ENCODE measurements around the gene RHBDF2.

Gene RHBDF2

GRCh38 chr17:76500074-76500746 is 1.0 kb downstream of the RHBDF2 start:
- CTCF ChIA-PET = interaction anchor here (1.0 to 37.8 kb wide), 4 partner anchors 10 to 130 kb away, joined by 3 to 787 read pairs (median 4); partner anchors contain the start of genes AANAT and UBE2O
- no peak overlapping the region for H3K27ac ChIP-seq (ENCODE audit: insufficient read depth in 1 of 2, low read depth in 1 of 2, low read length in 2 of 2, poor library complexity in 1 of 2, severe bottlenecking in 2 of 2)
- peak overlapping the region in 6 of 7 experiments; percentile 69 to 88 (median 76) for H3K4me3 ChIP-seq (ENCODE audit: control insufficient read depth in 1 of 7, extremely low read depth in 1 of 7, insufficient read depth in 4 of 7, low read depth in 2 of 7, low read length in 6 of 7)
- H3K36me3 ChIP-seq (ENCODE audit: control insufficient read depth in 4 of 4, insufficient read depth in 4 of 4, low read length in 3 of 4) = no peaks in the 10 kb centered on the region
- no peaks in the 10 kb centered on the region for H3K9me3 ChIP-seq (ENCODE audit: control extremely low read depth in 1 of 5, control insufficient read depth in 4 of 5, insufficient read depth in 2 of 5, low read depth in 1 of 5, low read length in 4 of 5)
- peak in 1 of 3 donors; percentile 18 for DNase-seq
- POLR2A ChIA-PET = interaction anchor here (0.6 to 0.8 kb wide), 2 partner anchors 8 to 9 kb away, joined by 3 to 5 read pairs; no protein-coding TSS in a partner anchor
- peaks cover 0 to 57% (median 18%) of the 10 kb centered on the region in 4 experiments for H3K4me1 ChIP-seq (ENCODE audit: control extremely low read depth in 1 of 4, control insufficient read depth in 4 of 4, insufficient read depth in 4 of 4, low read length in 3 of 4)
- 78% methylated on average over 14 of the region's 17 CpGs for WGBS (ENCODE audit: insufficient coverage)
- no peaks in the 10 kb centered on the region for H3K27me3 ChIP-seq (replicated peaks in 2 of 5; ENCODE audit: control insufficient read depth in 4 of 5, insufficient read depth in 5 of 5, low read length in 4 of 5)

- ChIA-PET POLR2A (no interaction called here), CTCF (interaction anchor here (1.0 to 37.8 kb wide), 3 partner anchors 8 to 34 kb away, joined by 4 to 787 read pairs (median 5); partner anchors contain the start of genes AANAT and UBE2O)
- no peak for DNase-seq
- Histone ChIP-seq H3K4me1 (ENCODE audit: control extremely low read depth in 1 of 4, control insufficient read depth in 4 of 4, insufficient read depth in 4 of 4, low read length in 3 of 4) (peaks cover 0 to 64% (median 22%) of the 10 kb centered on the region in 4 experiments), H3K9me3 (ENCODE audit: control extremely low read depth in 1 of 5, control insufficient read depth in 4 of 5, insufficient read depth in 2 of 5, low read depth in 1 of 5, low read length in 4 of 5) (no peaks in the 10 kb centered on the region), H3K27me3 (replicated peaks in 2 of 5; ENCODE audit: control insufficient read depth in 4 of 5, insufficient read depth in 5 of 5, low read length in 4 of 5) (no peaks in the 10 kb centered on the region), H3K4me3 (ENCODE audit: control insufficient read depth in 1 of 7, extremely low read depth in 1 of 7, insufficient read depth in 4 of 7, low read depth in 2 of 7, low read length in 6 of 7) (no peak overlapping the region), H3K27ac (ENCODE audit: insufficient read depth in 1 of 2, low read depth in 1 of 2, low read length in 2 of 2, poor library complexity in 1 of 2, severe bottlenecking in 2 of 2) (no peak overlapping the region), H3K36me3 (ENCODE audit: control insufficient read depth in 4 of 4, insufficient read depth in 4 of 4, low read length in 3 of 4) (no peaks in the 10 kb centered on the region)
- 100% methylated on average over 1 of the region's 5 CpGs for WGBS (ENCODE audit: insufficient coverage)
Measured at GRCh38 chr17:76499267-76499667, 2.0 kb downstream of the RHBDF2 start.

- H3K4me3 ChIP-seq (ENCODE audit: control insufficient read depth in 1 of 7, extremely low read depth in 1 of 7, insufficient read depth in 4 of 7, low read depth in 2 of 7, low read length in 6 of 7) = no peak overlapping the region
- ChIA-PET CTCF (interaction anchor here (1.2 to 37.8 kb wide), 2 partner anchors 8 to 33 kb away, joined by 5 to 787 read pairs; partner anchors contain the start of genes AANAT and UBE2O), POLR2A (no interaction called here)
- no peaks in the 10 kb centered on the region for H3K36me3 ChIP-seq (ENCODE audit: control insufficient read depth in 4 of 4, insufficient read depth in 4 of 4, low read length in 3 of 4)
- H3K9me3 ChIP-seq (ENCODE audit: control extremely low read depth in 1 of 5, control insufficient read depth in 4 of 5, insufficient read depth in 2 of 5, low read depth in 1 of 5, low read length in 4 of 5) = no peaks in the 10 kb centered on the region
- WGBS (ENCODE audit: insufficient coverage) = 94% methylated on average over 3 of the region's 4 CpGs
- peaks cover 0 to 66% (median 26%) of the 10 kb centered on the region in 4 experiments for H3K4me1 ChIP-seq (ENCODE audit: control extremely low read depth in 1 of 4, control insufficient read depth in 4 of 4, insufficient read depth in 4 of 4, low read length in 3 of 4)
- H3K27me3 ChIP-seq (replicated peaks in 2 of 5; ENCODE audit: control insufficient read depth in 4 of 5, insufficient read depth in 5 of 5, low read length in 4 of 5) = no peaks in the 10 kb centered on the region
- no peak overlapping the region for H3K27ac ChIP-seq (ENCODE audit: insufficient read depth in 1 of 2, low read depth in 1 of 2, low read length in 2 of 2, poor library complexity in 1 of 2, severe bottlenecking in 2 of 2)
- DNase-seq = no peak
Measured at GRCh38 chr17:76498876-76499251, 2.4 kb downstream of the RHBDF2 start.

- no peak overlapping the region for H3K27ac ChIP-seq (ENCODE audit: insufficient read depth in 1 of 2, low read depth in 1 of 2, low read length in 2 of 2, poor library complexity in 1 of 2, severe bottlenecking in 2 of 2)
- H3K4me1 ChIP-seq (ENCODE audit: control extremely low read depth in 1 of 4, control insufficient read depth in 4 of 4, insufficient read depth in 4 of 4, low read length in 3 of 4) = peaks cover 0 to 72% (median 32%) of the 10 kb centered on the region in 4 experiments
- H3K36me3 ChIP-seq (ENCODE audit: control insufficient read depth in 4 of 4, insufficient read depth in 4 of 4, low read length in 3 of 4) = no peaks in the 10 kb centered on the region
- H3K27me3 ChIP-seq (replicated peaks in 2 of 5; ENCODE audit: control insufficient read depth in 4 of 5, insufficient read depth in 5 of 5, low read length in 4 of 5) = no peaks in the 10 kb centered on the region
- POLR2A ChIA-PET = no interaction called here
- WGBS (ENCODE audit: insufficient coverage) = 93% methylated on average over 25 of the region's 31 CpGs
- CTCF ChIA-PET = interaction anchor here (1.2 to 37.8 kb wide), 2 partner anchors 9 to 32 kb away, joined by 5 to 787 read pairs; partner anchors contain the start of genes AANAT and UBE2O
- DNase-seq = no peak
- H3K9me3 ChIP-seq (ENCODE audit: control extremely low read depth in 1 of 5, control insufficient read depth in 4 of 5, insufficient read depth in 2 of 5, low read depth in 1 of 5, low read length in 4 of 5) = no peaks in the 10 kb centered on the region
- no peak overlapping the region for H3K4me3 ChIP-seq (ENCODE audit: control insufficient read depth in 1 of 7, extremely low read depth in 1 of 7, insufficient read depth in 4 of 7, low read depth in 2 of 7, low read length in 6 of 7)
Measured at GRCh38 chr17:76497979-76498875, 3.0 kb downstream of the RHBDF2 start.

GRCh38 chr17:76497699-76497978 is 3.6 kb downstream of the RHBDF2 start:
- 100% methylated on average over 2 of the region's 2 CpGs for WGBS (ENCODE audit: insufficient coverage)
- no peak overlapping the region for H3K27ac ChIP-seq (ENCODE audit: insufficient read depth in 1 of 2, low read depth in 1 of 2, low read length in 2 of 2, poor library complexity in 1 of 2, severe bottlenecking in 2 of 2)
- no peaks in the 10 kb centered on the region for H3K9me3 ChIP-seq (ENCODE audit: control extremely low read depth in 1 of 5, control insufficient read depth in 4 of 5, insufficient read depth in 2 of 5, low read depth in 1 of 5, low read length in 4 of 5)
- H3K4me3 ChIP-seq (ENCODE audit: control insufficient read depth in 1 of 7, extremely low read depth in 1 of 7, insufficient read depth in 4 of 7, low read depth in 2 of 7, low read length in 6 of 7) = no peak overlapping the region
- POLR2A ChIA-PET = no interaction called here
- CTCF ChIA-PET = interaction anchor here (37.8 kb wide), 1 partner anchor 32 kb away, joined by 787 read pairs; the partner anchor contains the start of genes AANAT and UBE2O
- no peaks in the 10 kb centered on the region for H3K36me3 ChIP-seq (ENCODE audit: control insufficient read depth in 4 of 4, insufficient read depth in 4 of 4, low read length in 3 of 4)
- no peak for DNase-seq
- H3K4me1 ChIP-seq (ENCODE audit: control extremely low read depth in 1 of 4, control insufficient read depth in 4 of 4, insufficient read depth in 4 of 4, low read length in 3 of 4) = peaks cover 0 to 74% (median 38%) of the 10 kb centered on the region in 4 experiments
- no peaks in the 10 kb centered on the region for H3K27me3 ChIP-seq (replicated peaks in 2 of 5; ENCODE audit: control insufficient read depth in 4 of 5, insufficient read depth in 5 of 5, low read length in 4 of 5)

- WGBS (ENCODE audit: insufficient coverage) = 98% methylated on average over 5 of the region's 6 CpGs
- POLR2A ChIA-PET = no interaction called here
- Histone ChIP-seq H3K4me1 (ENCODE audit: control extremely low read depth in 1 of 4, control insufficient read depth in 4 of 4, insufficient read depth in 4 of 4, low read length in 3 of 4) (peaks cover 0 to 74% (median 43%) of the 10 kb centered on the region in 4 experiments), H3K27ac (ENCODE audit: insufficient read depth in 1 of 2, low read depth in 1 of 2, low read length in 2 of 2, poor library complexity in 1 of 2, severe bottlenecking in 2 of 2) (no peak overlapping the region), H3K36me3 (ENCODE audit: control insufficient read depth in 4 of 4, insufficient read depth in 4 of 4, low read length in 3 of 4) (no peaks in the 10 kb centered on the region), H3K4me3 (ENCODE audit: control insufficient read depth in 1 of 7, extremely low read depth in 1 of 7, insufficient read depth in 4 of 7, low read depth in 2 of 7, low read length in 6 of 7) (no peak overlapping the region), H3K9me3 (ENCODE audit: control extremely low read depth in 1 of 5, control insufficient read depth in 4 of 5, insufficient read depth in 2 of 5, low read depth in 1 of 5, low read length in 4 of 5) (no peaks in the 10 kb centered on the region), H3K27me3 (replicated peaks in 2 of 5; ENCODE audit: control insufficient read depth in 4 of 5, insufficient read depth in 5 of 5, low read length in 4 of 5) (no peaks in the 10 kb centered on the region)
- DNase-seq = no peak
- CTCF ChIA-PET = interaction anchor here (4.9 to 37.8 kb wide), 2 partner anchors 9 to 31 kb away, joined by 34 to 787 read pairs; partner anchors contain the start of genes AANAT and UBE2O
Measured at GRCh38 chr17:76496464-76496863, 4.8 kb downstream of the RHBDF2 start.
